Measurements from ENCODE around the gene DDX27. TPM values are rescaled to one million over a fixed set of nuclear protein-coding genes. Genes with fewer than 3 reads are reported as not detected.

Gene DDX27, protein sequence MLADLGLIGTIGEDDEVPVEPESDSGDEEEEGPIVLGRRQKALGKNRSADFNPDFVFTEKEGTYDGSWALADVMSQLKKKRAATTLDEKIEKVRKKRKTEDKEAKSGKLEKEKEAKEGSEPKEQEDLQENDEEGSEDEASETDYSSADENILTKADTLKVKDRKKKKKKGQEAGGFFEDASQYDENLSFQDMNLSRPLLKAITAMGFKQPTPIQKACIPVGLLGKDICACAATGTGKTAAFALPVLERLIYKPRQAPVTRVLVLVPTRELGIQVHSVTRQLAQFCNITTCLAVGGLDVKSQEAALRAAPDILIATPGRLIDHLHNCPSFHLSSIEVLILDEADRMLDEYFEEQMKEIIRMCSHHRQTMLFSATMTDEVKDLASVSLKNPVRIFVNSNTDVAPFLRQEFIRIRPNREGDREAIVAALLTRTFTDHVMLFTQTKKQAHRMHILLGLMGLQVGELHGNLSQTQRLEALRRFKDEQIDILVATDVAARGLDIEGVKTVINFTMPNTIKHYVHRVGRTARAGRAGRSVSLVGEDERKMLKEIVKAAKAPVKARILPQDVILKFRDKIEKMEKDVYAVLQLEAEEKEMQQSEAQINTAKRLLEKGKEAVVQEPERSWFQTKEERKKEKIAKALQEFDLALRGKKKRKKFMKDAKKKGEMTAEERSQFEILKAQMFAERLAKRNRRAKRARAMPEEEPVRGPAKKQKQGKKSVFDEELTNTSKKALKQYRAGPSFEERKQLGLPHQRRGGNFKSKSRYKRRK
- 10 to 100 TPM; 28.5 to 35.1 (median 34.8) TPM for total RNA-seq

DNA sequence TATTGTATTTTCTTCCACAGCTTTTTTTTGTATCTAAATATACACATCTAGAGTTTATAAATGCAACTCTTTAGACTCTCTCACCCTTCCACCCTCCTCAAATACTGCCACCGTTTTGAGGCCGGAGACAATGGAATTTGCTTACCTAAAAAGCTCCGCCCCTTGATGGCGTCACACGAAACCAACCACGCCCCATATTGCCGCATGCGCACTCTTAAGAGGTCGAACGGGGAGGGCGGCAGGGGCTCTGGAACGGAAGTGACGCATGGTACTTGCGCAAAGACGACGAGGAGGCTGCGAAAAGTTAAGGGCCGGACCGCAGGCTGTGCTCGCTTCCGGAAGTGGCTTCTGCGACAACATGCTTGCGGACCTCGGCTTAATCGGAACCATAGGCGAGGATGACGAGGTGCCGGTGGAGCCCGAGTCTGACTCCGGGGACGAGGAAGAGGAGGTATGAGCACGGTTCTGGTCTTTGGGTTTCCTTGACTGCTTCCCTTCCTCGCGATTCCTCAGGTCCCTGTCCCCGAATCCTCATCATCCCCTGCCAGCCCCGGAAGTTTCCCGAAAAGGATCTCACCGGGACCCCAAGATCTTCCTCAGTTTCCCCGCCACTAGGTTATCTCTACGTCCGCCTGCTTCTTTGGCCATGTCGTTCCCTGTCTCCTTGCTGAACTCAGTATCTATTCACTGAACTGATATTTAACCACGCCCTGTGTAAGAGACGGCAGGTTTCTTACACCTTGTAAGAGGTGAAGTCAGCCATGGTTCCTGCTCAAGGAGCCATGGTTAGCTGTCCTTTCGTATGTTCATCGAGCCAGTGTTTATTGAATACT, at the start of gene DDX27:
Gene DDX27 (plus strand): TSS at position 326 of the 833 bp plus-strand sequence. CDS start 33 bp downstream, at position 359.
- intact Hi-C loops (cut with DNase I; ENCODE audit: low total_unique reads) = no loop called here
- TF ChIP-seq, protein P1, sequence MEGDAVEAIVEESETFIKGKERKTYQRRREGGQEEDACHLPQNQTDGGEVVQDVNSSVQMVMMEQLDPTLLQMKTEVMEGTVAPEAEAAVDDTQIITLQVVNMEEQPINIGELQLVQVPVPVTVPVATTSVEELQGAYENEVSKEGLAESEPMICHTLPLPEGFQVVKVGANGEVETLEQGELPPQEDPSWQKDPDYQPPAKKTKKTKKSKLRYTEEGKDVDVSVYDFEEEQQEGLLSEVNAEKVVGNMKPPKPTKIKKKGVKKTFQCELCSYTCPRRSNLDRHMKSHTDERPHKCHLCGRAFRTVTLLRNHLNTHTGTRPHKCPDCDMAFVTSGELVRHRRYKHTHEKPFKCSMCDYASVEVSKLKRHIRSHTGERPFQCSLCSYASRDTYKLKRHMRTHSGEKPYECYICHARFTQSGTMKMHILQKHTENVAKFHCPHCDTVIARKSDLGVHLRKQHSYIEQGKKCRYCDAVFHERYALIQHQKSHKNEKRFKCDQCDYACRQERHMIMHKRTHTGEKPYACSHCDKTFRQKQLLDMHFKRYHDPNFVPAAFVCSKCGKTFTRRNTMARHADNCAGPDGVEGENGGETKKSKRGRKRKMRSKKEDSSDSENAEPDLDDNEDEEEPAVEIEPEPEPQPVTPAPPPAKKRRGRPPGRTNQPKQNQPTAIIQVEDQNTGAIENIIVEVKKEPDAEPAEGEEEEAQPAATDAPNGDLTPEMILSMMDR (IDR thresholded peaks at IDR 0.05) = no peak
- TF ChIP-seq POLR2AphosphoS5 (IDR thresholded peaks at IDR 0.05) (peak; percentile 92 to 97 (median 95)), POLR2A (IDR thresholded peaks at IDR 0.05) (peak; percentile 69)
- H3K9me3 ChIP-seq = no peaks in the 10 kb centered on the region
- peak within 1 kb of the TSS; percentile 90 to 93 for H3K27ac ChIP-seq
- peaks cover 3 to 7% of the 10 kb centered on the region in 2 donors for H3K4me1 ChIP-seq
- no peaks in the 10 kb centered on the region for H3K36me3 ChIP-seq
- H3K4me3 ChIP-seq = peak within 1 kb of the TSS; percentile 69 to 79 (median 77)
- DNase-seq (ENCODE audit: low spot score in 2 of 2) = peak; percentile 97 to 98
- no peaks in the 10 kb centered on the region for H3K27me3 ChIP-seq

DNA sequence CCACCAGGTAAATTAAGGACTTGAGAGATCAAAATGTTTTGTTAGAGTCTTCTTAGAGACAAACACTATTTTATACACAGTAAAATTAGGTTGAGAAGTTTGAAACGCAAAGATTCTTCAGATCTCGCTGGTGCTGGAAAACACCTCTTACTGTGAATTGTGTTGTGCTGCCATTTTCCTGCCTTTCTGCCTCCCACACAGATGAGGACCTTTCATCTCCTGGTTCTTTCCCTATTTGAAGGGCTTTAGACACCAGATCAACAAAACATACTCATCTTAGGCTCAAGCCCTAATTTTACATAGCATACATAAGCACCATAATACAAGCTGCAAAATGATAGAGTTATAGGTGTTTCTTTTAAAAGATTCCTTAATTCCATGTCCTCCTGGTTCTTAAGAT, 49.7 kb upstream of the DDX27 start:
- no peaks in the 10 kb centered on the region for H3K9me3 ChIP-seq
- H3K4me1 ChIP-seq = no peaks in the 10 kb centered on the region
- TF ChIP-seq, protein P1 (IDR thresholded peaks at IDR 0.05) = no peak
- no peak for TF ChIP-seq POLR2A (IDR thresholded peaks at IDR 0.05)
- no peak for TF ChIP-seq POLR2AphosphoS5 (IDR thresholded peaks at IDR 0.05)
- no peak for DNase-seq (ENCODE audit: low spot score in 2 of 2)
- intact Hi-C loops (cut with DNase I; ENCODE audit: low total_unique reads) = no loop called here
- no peaks in the 10 kb centered on the region for H3K36me3 ChIP-seq
- no peak overlapping the region for H3K4me3 ChIP-seq
- no peaks in the 10 kb centered on the region for H3K27me3 ChIP-seq
- H3K27ac ChIP-seq = no peak overlapping the region

DNA sequence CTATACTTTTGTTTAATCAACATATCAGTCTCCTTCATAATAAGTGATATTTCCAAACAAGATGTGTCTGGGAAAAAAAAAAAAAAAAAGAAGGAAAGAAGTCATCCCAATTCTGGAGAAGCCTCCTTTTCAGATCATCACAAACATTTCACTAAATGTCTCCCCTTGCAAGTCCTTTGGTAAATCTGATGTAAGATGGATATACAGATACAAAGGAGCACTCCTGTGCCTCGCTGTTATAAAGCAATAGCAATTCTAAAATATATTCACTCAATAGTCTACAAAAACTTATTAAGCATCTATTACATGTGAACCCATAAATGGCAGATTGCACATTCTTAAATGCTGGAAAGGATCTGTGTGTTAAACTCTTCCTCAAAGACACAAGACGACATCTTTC, 48.5 kb upstream of the DDX27 start:
- H3K4me1 ChIP-seq = no peaks in the 10 kb centered on the region
- no peaks in the 10 kb centered on the region for H3K9me3 ChIP-seq
- H3K27me3 ChIP-seq = no peaks in the 10 kb centered on the region
- H3K36me3 ChIP-seq = no peaks in the 10 kb centered on the region
- intact Hi-C loops (cut with DNase I; ENCODE audit: low total_unique reads) = no loop called here
- no peak overlapping the region for H3K4me3 ChIP-seq
- no peak overlapping the region for H3K27ac ChIP-seq
- TF ChIP-seq POLR2AphosphoS5 (IDR thresholded peaks at IDR 0.05) (no peak), POLR2A (IDR thresholded peaks at IDR 0.05) (no peak)
- TF ChIP-seq, protein P1 (IDR thresholded peaks at IDR 0.05) = no peak
- no peak for DNase-seq (ENCODE audit: low spot score in 2 of 2)

DNA sequence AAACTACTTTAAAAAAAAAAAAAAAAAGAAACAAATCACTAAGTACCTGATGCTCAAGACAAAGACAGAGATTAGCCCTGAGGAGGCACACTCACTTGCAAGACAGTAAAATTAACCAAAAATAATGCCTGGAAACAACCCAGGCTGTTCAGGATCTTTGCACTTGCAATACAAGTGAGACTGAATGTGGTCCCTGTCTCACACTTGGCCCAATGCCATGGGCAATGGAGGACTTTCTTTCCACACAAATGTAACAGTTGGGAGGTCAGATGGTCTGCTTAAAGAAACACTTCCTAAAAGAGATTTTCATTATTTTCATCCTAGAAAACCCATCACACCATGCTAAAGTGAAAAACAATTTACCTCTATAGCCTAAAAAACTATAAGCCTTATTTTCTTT, 47.3 kb upstream of the DDX27 start:
- Histone ChIP-seq H3K27ac (no peak overlapping the region), H3K4me3 (no peak overlapping the region), H3K4me1 (no peaks in the 10 kb centered on the region), H3K9me3 (no peaks in the 10 kb centered on the region), H3K27me3 (no peaks in the 10 kb centered on the region), H3K36me3 (no peaks in the 10 kb centered on the region)
- TF ChIP-seq POLR2AphosphoS5 (IDR thresholded peaks at IDR 0.05) (no peak), POLR2A (IDR thresholded peaks at IDR 0.05) (no peak)
- TF ChIP-seq, protein P1 (IDR thresholded peaks at IDR 0.05) = no peak
- no peak for DNase-seq (ENCODE audit: low spot score in 2 of 2)
- intact Hi-C loops (cut with DNase I; ENCODE audit: low total_unique reads) = no loop called here

All from breast epithelium (tissue), 4 donors.